Stimulated activated naive CD8-positive, alpha-beta T cell treated with anti-CD3 and anti-CD28 coated beads, Interleukin-15, amount 100 ng/mL, for 72 hours (primary cell): ENCODE data around the gene CFAP210.
"Not testable (repeated sequence)": the region's sequence is repeated elsewhere in the genome, so short reads cannot be mapped to it uniquely, and the experiment has no call there.

Experiments
- ATAC-seq: fragments of 150-1000 bp; cut with Tn5 transposase; 2 replicates; pipeline ENCODE4 v1.10.0; 2021; ENCODE audit warnings: mild to moderate bottlenecking, moderate library complexity
- DNase-seq, 2 donors: peaks; one replicate each; pipeline ENCODE4 v3.0.0; 2021 to 2022
- H3K27ac Mint-ChIP-seq, 2 donors: one replicate each; pipeline ENCODE4 v1.8.0; 2022; ENCODE audit warnings: mild to moderate bottlenecking in 2 of 2, mixed read lengths in 2 of 2, moderate library complexity in 2 of 2
- H3K27me3 Mint-ChIP-seq: one replicate; pipeline ENCODE4 v1.8.0; 2022; ENCODE audit warnings: mixed read lengths
- H3K4me1 Mint-ChIP-seq: one replicate; pipeline ENCODE4 v1.8.0; 2022; ENCODE audit warnings: mild to moderate bottlenecking, mixed read lengths
- H3K4me3 Mint-ChIP-seq, 2 donors: one replicate each; pipeline ENCODE4 v1.8.0; 2022; ENCODE audit warnings: mild to moderate bottlenecking in 2 of 2, mixed read lengths in 2 of 2, moderate library complexity in 1 of 2
- H3K9me3 Mint-ChIP-seq, 2 donors: one replicate each; pipeline ENCODE4 v1.8.0; 2022; ENCODE audit warnings: mixed read lengths in 2 of 2

Gene CFAP210

DNA sequence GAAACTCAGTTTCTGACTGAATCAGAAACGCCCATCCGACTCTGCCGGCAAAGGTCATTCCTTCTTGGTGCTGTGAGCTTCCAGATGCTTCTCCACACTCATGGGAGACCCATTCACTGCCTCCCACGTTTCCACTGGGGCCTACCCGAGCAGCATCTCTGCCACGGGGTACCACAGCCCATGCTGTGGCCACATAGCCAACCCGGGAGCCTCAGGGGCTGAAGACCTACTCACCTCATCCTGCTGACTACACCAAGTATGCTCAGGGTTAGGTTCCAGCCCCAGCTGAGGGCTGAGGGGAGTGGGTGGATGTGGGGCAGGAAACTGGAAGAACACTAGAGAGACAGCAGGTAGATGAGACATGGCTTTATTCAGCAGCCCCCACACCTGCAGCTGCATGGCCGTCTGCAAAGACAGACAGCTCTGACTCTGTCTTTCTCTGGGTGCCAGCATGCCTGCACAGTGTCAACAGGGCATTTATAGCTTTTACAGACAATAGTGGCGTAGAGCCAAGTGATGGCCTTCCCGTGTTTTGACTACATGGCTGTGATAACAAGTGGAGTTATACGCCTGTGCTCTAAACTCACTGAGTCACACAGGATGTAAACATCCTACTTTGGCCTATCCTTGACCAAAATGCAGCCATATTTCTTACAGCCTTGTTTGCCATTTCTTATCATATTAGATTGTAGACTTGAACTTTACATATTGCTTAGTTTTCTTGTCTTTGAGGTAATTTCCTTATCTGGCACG is 22.9 kb upstream of the CFAP210 start:
- Mint-ChIP-seq H3K4me1 (peaks cover 17% of the 10 kb centered on the region), H3K9me3 (no peaks in the 10 kb centered on the region), H3K4me3 (no peak overlapping the region), H3K27me3 (no peaks in the 10 kb centered on the region), H3K27ac (peak overlapping the region in 1 of 2 donors; percentile 67)
- ATAC-seq: no peak
- no peak for DNase-seq

DNA sequence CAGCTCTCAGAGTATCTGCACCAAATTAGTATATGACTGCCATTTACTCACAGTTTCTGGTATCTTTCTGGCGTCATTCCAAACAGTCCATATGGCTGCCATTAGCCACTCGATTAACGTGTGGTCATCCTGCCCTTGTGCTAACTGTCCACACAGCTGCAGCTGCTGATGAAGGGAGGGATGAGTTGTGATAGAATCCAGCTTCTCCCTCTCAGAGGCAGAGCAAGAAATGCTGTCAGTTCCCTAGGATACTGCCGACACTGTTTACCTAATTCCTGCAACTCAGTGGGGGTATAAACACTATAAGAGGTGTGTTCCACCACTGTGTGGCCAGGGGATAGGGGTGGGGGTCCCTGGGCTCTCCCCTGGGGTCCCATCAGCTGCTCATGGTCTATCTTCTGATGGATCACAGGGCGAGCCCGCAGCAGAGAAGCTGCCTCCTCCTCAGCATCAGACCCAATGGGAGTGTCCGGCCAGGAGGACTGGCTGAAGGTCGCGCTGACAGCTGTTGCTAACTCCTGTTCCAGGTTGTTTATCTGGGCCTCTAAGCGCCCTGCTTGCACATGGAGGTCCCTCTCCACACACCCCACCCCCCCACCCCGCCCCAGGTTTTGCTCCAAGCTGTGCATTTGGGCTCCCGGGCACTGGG is 22.2 kb upstream of the CFAP210 start:
- Mint-ChIP-seq H3K27ac (no peak overlapping the region), H3K4me1 (peaks cover 17% of the 10 kb centered on the region), H3K4me3 (no peak overlapping the region), H3K9me3 (no peaks in the 10 kb centered on the region), H3K27me3 (no peaks in the 10 kb centered on the region)
- ATAC-seq (no peak), DNase-seq (no peak)

- H3K27ac Mint-ChIP-seq: no peak overlapping the region
- no peak overlapping the region for H3K4me3 Mint-ChIP-seq
- DNase-seq (no peak), ATAC-seq (no peak)
- no peaks in the 10 kb centered on the region for H3K9me3 Mint-ChIP-seq
- H3K27me3 Mint-ChIP-seq: no peaks in the 10 kb centered on the region
- peaks cover 17% of the 10 kb centered on the region for H3K4me1 Mint-ChIP-seq
Measured at GRCh38 chr2:169715379-169716237, 21.4 kb upstream of the CFAP210 start.

- Mint-ChIP-seq H3K27ac (no peak overlapping the region), H3K4me1 (peaks cover 17% of the 10 kb centered on the region), H3K9me3 (no peaks in the 10 kb centered on the region), H3K4me3 (no peak overlapping the region), H3K27me3 (no peaks in the 10 kb centered on the region)
- DNase-seq (no peak), ATAC-seq (no peak)
Measured at GRCh38 chr2:169714699-169715098, 20.5 kb upstream of the CFAP210 start.

- Mint-ChIP-seq H3K4me1 (peaks cover 11% of the 10 kb centered on the region), H3K27me3 (no peaks in the 10 kb centered on the region), H3K4me3 (no peak overlapping the region), H3K9me3 (no peaks in the 10 kb centered on the region), H3K27ac (no peak overlapping the region)
- no peak for ATAC-seq
- no peak for DNase-seq
Measured at GRCh38 chr2:169713331-169713730, 19.1 kb upstream of the CFAP210 start.

DNA sequence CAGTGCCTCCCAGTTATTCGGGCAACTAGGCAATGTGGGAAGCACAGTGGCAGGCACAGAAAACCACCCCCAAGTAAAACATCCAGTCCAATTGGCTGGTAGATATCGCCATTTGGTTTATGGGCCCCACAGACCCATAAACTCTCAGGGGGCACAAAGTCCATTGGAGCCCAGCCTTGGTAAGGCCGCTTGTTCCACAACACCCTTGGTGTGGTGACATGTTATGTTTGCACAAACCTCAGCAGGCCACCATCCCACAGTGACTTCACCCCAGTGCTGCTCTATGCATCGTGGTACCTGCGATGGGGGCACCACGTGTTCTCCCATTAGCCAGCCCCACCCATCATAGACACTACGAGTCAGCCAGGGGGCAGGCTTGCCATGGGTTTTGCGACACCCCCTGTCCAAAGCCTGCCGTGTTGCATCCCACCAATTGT is 18.6 kb upstream of the CFAP210 start:
- no peak for DNase-seq
- no peak for ATAC-seq

GRCh38 chr2:169711751-169712509 is 17.7 kb upstream of the CFAP210 start:
- Mint-ChIP-seq H3K4me3 (no peak overlapping the region), H3K9me3 (no peaks in the 10 kb centered on the region), H3K27me3 (no peaks in the 10 kb centered on the region), H3K27ac (no peak overlapping the region), H3K4me1 (peaks cover 7% of the 10 kb centered on the region)
- no peak for ATAC-seq
- no peak for DNase-seq

More for the DNA sequence above, 18.6 kb upstream of the CFAP210 start:
- Mint-ChIP-seq H3K4me3 (no peak overlapping the region), H3K27ac (no peak overlapping the region), H3K9me3 (no peaks in the 10 kb centered on the region), H3K27me3 (no peaks in the 10 kb centered on the region), H3K4me1 (peaks cover 11% of the 10 kb centered on the region)

- Mint-ChIP-seq H3K27ac (no peak overlapping the region), H3K27me3 (no peaks in the 10 kb centered on the region), H3K9me3 (no peaks in the 10 kb centered on the region), H3K4me1 (no peaks in the 10 kb centered on the region), H3K4me3 (no peak overlapping the region)
- DNase-seq: no peak
- ATAC-seq: no peak
Measured at GRCh38 chr2:169709981-169710380, 15.8 kb upstream of the CFAP210 start.

GRCh38 chr2:169709331-169709730 is 15.1 kb upstream of the CFAP210 start:
- Mint-ChIP-seq H3K4me3 (no peak overlapping the region), H3K27ac (no peak overlapping the region), H3K4me1 (no peaks in the 10 kb centered on the region), H3K9me3 (no peaks in the 10 kb centered on the region), H3K27me3 (no peaks in the 10 kb centered on the region)
- ATAC-seq: no peak
- DNase-seq: no peak

DNA sequence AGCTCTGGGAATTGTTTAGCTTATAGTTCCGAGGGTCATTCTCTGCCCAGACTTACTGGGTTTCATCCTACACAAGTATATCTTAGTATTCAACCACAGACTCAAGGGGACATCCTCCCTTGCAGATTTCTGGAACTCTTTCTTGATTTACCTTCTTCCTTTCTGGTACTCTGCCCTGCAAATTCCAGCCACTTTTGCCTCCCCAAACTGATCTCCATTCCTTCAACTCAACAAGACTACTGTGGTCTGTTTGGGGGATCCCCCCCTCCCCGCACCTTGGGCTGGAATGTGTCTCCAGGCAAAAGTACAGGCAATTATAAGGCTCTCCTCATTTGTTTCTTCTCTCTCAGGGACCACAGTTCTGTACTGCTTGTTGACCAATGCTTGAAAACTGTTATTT is 13.4 kb upstream of the CFAP210 start:
- no peak overlapping the region for H3K4me3 Mint-ChIP-seq
- H3K4me1 Mint-ChIP-seq: no peaks in the 10 kb centered on the region
- DNase-seq (no peak), ATAC-seq (no peak)
- H3K27me3 Mint-ChIP-seq: no peaks in the 10 kb centered on the region
- H3K27ac Mint-ChIP-seq: no peak overlapping the region
- no peaks in the 10 kb centered on the region for H3K9me3 Mint-ChIP-seq

GRCh38 chr2:169705927-169706326 is 11.7 kb upstream of the CFAP210 start:
- DNase-seq (no peak), ATAC-seq (no peak)
- H3K9me3 Mint-ChIP-seq: no peaks in the 10 kb centered on the region
- no peak overlapping the region for H3K27ac Mint-ChIP-seq
- H3K4me1 Mint-ChIP-seq: no peaks in the 10 kb centered on the region
- no peaks in the 10 kb centered on the region for H3K27me3 Mint-ChIP-seq
- H3K4me3 Mint-ChIP-seq: no peak overlapping the region

GRCh38 chr2:169704160-169704708 is 10.0 kb upstream of the CFAP210 start:
- H3K9me3 Mint-ChIP-seq: no peaks in the 10 kb centered on the region
- no peak for ATAC-seq
- H3K27me3 Mint-ChIP-seq: no peaks in the 10 kb centered on the region
- no peak overlapping the region for H3K27ac Mint-ChIP-seq
- H3K4me3 Mint-ChIP-seq: no peak overlapping the region
- H3K4me1 Mint-ChIP-seq: no peaks in the 10 kb centered on the region
- DNase-seq: no peak

DNA sequence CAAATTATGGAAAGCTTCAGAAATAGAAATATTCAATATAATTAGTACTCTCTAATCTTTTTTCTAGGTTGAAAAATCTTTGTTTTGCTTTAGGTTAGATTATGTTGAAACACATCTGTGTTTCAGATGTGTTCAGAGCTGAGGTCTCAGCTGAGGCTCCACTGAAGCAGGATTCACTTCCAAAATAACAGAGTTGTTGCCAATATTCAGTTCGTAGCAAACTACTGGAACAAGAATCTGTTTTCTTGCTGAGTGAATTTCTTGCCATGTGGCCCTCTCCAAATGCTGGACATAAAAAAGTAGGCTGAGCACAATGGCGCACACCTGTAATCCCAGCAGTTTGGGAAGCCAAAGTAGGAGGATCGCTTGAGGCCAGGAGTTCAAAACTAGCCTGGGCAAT is 8.8 kb upstream of the CFAP210 start:
- Mint-ChIP-seq H3K27me3 (no peaks in the 10 kb centered on the region), H3K4me1 (peaks cover 2% of the 10 kb centered on the region), H3K9me3 (no peaks in the 10 kb centered on the region), H3K4me3 (no peak overlapping the region), H3K27ac (no peak overlapping the region)
- ATAC-seq: no peak
- no peak for DNase-seq

GRCh38 chr2:169699173-169699572 is 5.0 kb upstream of the CFAP210 start:
- H3K4me3 Mint-ChIP-seq, DNase-seq: not testable (repeated sequence)

DNA sequence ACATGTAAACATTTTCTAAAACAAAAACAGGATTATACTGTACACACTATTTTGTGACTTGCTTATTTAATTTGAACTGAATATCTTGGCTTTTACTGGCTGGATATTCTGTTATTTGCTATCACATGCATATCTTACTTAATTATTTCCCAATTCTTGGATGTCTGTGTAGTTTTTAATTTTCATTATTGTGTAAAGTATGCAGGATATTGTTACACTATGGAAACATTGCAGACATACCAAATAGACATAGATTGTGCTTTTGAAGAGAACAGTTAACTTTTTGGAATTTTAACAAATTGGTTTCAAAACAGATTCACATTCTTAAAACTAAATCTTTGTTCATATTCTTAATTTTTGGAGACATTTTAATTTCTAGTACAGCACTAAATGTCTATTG is 2.2 kb upstream of the CFAP210 start:
- no peaks in the 10 kb centered on the region for H3K27me3 Mint-ChIP-seq
- H3K4me3 Mint-ChIP-seq: no peak overlapping the region
- H3K27ac Mint-ChIP-seq: no peak overlapping the region
- H3K4me1 Mint-ChIP-seq: peaks cover 24% of the 10 kb centered on the region
- ATAC-seq: no peak
- H3K9me3 Mint-ChIP-seq: peaks cover 0 to 4% of the 10 kb centered on the region in 2 donors
- DNase-seq: no peak

More at GRCh38 chr2:169699173-169699572, 5.0 kb upstream of the CFAP210 start:
- ATAC-seq, H3K27ac Mint-ChIP-seq, H3K27me3 Mint-ChIP-seq, H3K9me3 Mint-ChIP-seq: not testable (repeated sequence)
- H3K4me1 Mint-ChIP-seq: peaks cover 15% of the 10 kb centered on the region
